B cell (primary cell): ENCODE results near the gene FAM200B. TPM values are rescaled to one million over a fixed set of nuclear protein-coding genes. Genes with fewer than 3 reads are reported as not detected.

Experiments
- ATAC-seq: fragments of 200-7000 bp; cut with Tn5 transposase; one replicate; pipeline ENCODE4 v1.10.0; 2021; ENCODE audit warnings: low read depth, mild to moderate bottlenecking, moderate number of reproducible peaks, moderate library complexity
- CTCF ChIA-PET: fragments of 350-600 bp; sonication (Branson Sonifier 250); formaldehyde crosslinking; loops from one replicate; lab custom pipeline; 2021; ENCODE audit warnings: antibody characterized with exemption, inconsistent platforms; lab: Charles Lee
- POLR2A ChIA-PET: fragments of 350-600 bp; sonication (Branson Sonifier 250); formaldehyde crosslinking; loops from one replicate; lab custom pipeline; 2021; ENCODE audit warnings: antibody characterized with exemption; lab: Charles Lee
- DNase-seq: peaks from one replicate; pipeline ENCODE4 v3.0.0; 2013
- H2AFZ ChIP-seq: 2 replicates; pipeline ENCODE4 v1.6.1; 2012; ENCODE audit warnings: mild to moderate bottlenecking, low read depth, low read length; ENCODE audit not compliant: insufficient read depth, poor library complexity, severe bottlenecking
- H3K27ac ChIP-seq, 2 donors: 1 replicate in 1 of 2; 2 replicates in 1 of 2; pipeline ENCODE4 v1.5.1; 2012 to 2013; ENCODE audit warnings: low read length in 2 of 2, mild to moderate bottlenecking in 2 of 2, moderate library complexity in 1 of 2
- H3K27me3 ChIP-seq, 4 experiments: fragments of 200-600 bp in 1 of 4; sonication (generic) in 1 of 4; replicated peaks in 1 of 4; 1 replicate in 2 of 4; 2 replicates in 2 of 4; pipeline versions ENCODE4 v1.6.1 to v1.7.0; 2013 to 2016; ENCODE audit warnings: low read length in 3 of 4, mild to moderate bottlenecking in 2 of 4, mixed read lengths in 1 of 4, moderate library complexity in 1 of 4; ENCODE audit not compliant: insufficient read depth in 4 of 4, control insufficient read depth in 3 of 4; ENCODE audit errors: control extremely low read depth in 1 of 4
- H3K36me3 ChIP-seq, 2 experiments: replicated peaks in 1 of 2; 1 replicate in 1 of 2; 2 replicates in 1 of 2; pipeline versions ENCODE4 v1.6.1 to v1.7.1; 2013; ENCODE audit warnings: low read length in 1 of 2; ENCODE audit not compliant: insufficient read depth in 2 of 2, control insufficient read depth in 1 of 2; ENCODE audit errors: control extremely low read depth in 1 of 2, extremely low read depth in 1 of 2
- H3K4me1 ChIP-seq, 2 donors: fragments of 200-600 bp in 1 of 2; sonication (generic) in 1 of 2; 1 replicate in 1 of 2; 2 replicates in 1 of 2; pipeline versions ENCODE4 v1.5.1 to v1.6.1; 2013 to 2017; ENCODE audit warnings: low read length in 2 of 2; ENCODE audit not compliant: control insufficient read depth in 2 of 2, insufficient read depth in 2 of 2
- H3K4me2 ChIP-seq: replicated peaks from 2 replicates; pipeline ENCODE3; 2012; ENCODE audit warnings: mild to moderate bottlenecking, low read depth, low read length; ENCODE audit not compliant: poor library complexity, severe bottlenecking
- H3K4me3 ChIP-seq, 5 experiments: fragments of 200-600 bp in 1 of 5; sonication (generic) in 1 of 5; 1 replicate in 3 of 5; 2 replicates in 2 of 5; pipeline versions ENCODE4 v1.5.1 to v1.7.0; 2011 to 2016; ENCODE audit warnings: low read length in 4 of 5, mild to moderate bottlenecking in 4 of 5, low read depth in 2 of 5, control low read depth in 1 of 5, moderate library complexity in 1 of 5; ENCODE audit not compliant: insufficient read depth in 1 of 5; ENCODE audit errors: control extremely low read depth in 1 of 5, extremely low read depth in 1 of 5
- H3K79me2 ChIP-seq: fragments of 200-600 bp; sonication (generic); one replicate; pipeline ENCODE4 v1.6.0; 2016; ENCODE audit warnings: low read length; ENCODE audit not compliant: control insufficient read depth, insufficient read depth
- H3K9ac ChIP-seq: fragments of 200-600 bp; sonication (generic); 2 replicates; pipeline ENCODE4 v1.6.1; 2017; ENCODE audit warnings: mild to moderate bottlenecking, low read length, moderate library complexity
- H3K9me3 ChIP-seq, 3 donors: one replicate each; pipeline versions ENCODE4 v1.6.1 to v1.7.1; 2013; ENCODE audit warnings: low read length in 2 of 3; ENCODE audit not compliant: control insufficient read depth in 2 of 3, insufficient read depth in 1 of 3; ENCODE audit errors: control extremely low read depth in 1 of 3
- H4K20me1 ChIP-seq: 2 replicates; pipeline ENCODE4 v1.6.0; 2012; ENCODE audit warnings: mild to moderate bottlenecking, low read length; ENCODE audit not compliant: insufficient read depth, control insufficient read depth, poor library complexity, severe bottlenecking
- H3K27ac Mint-ChIP-seq: one replicate; pipeline ENCODE4 v1.8.0; 2021; ENCODE audit warnings: mixed read lengths
- H3K27me3 Mint-ChIP-seq: one replicate; pipeline ENCODE4 v1.8.0; 2021; ENCODE audit warnings: mixed read lengths
- H3K4me1 Mint-ChIP-seq: one replicate; pipeline ENCODE4 v1.8.0; 2021; ENCODE audit warnings: mixed read lengths
- H3K4me3 Mint-ChIP-seq: one replicate; pipeline ENCODE4 v1.8.0; 2021; ENCODE audit warnings: mixed read lengths
- H3K9me3 Mint-ChIP-seq: one replicate; pipeline ENCODE4 v1.8.0; 2022; ENCODE audit warnings: mixed read lengths; ENCODE audit not compliant: insufficient read depth
- EZH2 ChIP-seq: IDR thresholded peaks from 2 replicates; pipeline ENCODE4 v1.6.1; 2012; ENCODE audit warnings: borderline replicate concordance, low read depth, mild to moderate bottlenecking, moderate library complexity, low read length; ENCODE audit not compliant: insufficient read depth, poor library complexity, severe bottlenecking
- WGBS: methylation state at CpG from one replicate; pipeline ENCODE4 v1.1.5; 2013; ENCODE audit warnings: missing lambda C conversion rate; ENCODE audit not compliant: insufficient coverage; 5-methylcytosine and 5-hydroxymethylcytosine counted together
- intact Hi-C: fragments of 100-400 bp; cut with micrococcal nuclease; formaldehyde crosslinking; loops from one replicate; pipeline ENCODE4 v1.10.0; 2022
- polyA plus RNA-seq: library from polyadenylated mRNA; depleted of rRNA; stranded (reverse); fragments of >200 nt; gene quantifications from 2 replicates; pipeline ENCODE4 v1.2.3, GENCODE V29; 2012
- total RNA-seq, 2 donors: library from RNA; stranded (reverse); fragments of 120-200 nt in 1 of 2; gene quantifications; 1 replicate in 1 of 2; 2 replicates in 1 of 2; pipeline versions ENCODE4 v1.2.3 to v1.2.4, GENCODE V29; 2013 to 2022
- TF ChIP-seq, protein P1 (sequence below): fragments of 200-600 bp; IDR thresholded peaks from one replicate; pipeline ENCODE4 v1.8.0; 2022; ENCODE audit warnings: antibody characterized with exemption, mild to moderate bottlenecking

FAM200B gene
- total and polyA plus RNA-seq, 2 donors (not counting 1 experiment from before 2014, with no cell fraction given), result 10.3 to 12.1 TPM

DNA sequence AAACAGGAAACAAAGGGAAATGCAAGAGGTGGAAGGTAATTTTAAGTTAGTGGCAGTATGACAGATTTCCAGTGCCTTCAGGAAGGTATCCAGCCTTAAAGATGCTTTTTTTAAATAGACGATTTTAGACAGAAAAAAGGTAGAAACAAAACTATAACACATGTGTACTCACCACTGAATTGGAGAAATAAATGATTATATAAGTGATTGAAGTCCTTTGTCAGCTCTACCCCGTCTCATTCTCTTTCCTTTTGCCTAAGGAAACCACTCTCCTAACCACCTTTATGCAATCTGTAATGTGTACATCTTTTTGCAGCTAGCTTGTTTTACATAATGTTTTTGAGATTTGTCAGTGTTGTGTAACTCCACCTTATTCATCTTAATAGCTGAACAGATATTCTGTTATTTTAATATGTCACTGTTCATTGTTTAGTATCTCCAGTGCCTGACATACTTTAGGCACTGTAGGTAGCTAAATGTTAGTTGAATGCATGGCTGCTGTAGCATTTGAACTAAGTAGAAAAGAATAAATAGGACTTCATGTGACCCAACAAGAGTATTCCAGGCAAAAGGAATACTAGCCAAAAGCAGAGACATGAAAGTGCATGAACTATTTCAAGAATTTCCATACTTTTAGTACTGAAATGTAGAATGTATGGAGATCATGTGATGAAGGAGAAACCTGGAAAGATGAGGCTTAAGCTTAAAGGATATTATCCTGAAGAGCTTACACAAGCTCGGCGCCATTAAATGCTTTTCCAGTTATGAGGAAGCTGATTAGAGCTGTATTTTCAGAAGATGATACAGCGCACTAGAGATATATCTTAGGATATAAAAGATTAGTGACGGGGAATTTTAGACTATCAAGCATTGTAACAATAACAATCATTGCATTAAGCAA lies 865 bp downstream of the FAM200B start:
- Histone ChIP-seq H3K4me2 (peak overlapping the region; percentile 82), H2AFZ (peak overlapping the region; percentile 97), H4K20me1 (no peaks in the 10 kb centered on the region), H3K27me3 (no peaks in the 10 kb centered on the region), H3K9ac (peak overlapping the region; percentile 98), H3K9me3 (no peaks in the 10 kb centered on the region), H3K36me3 (peaks cover 2 to 17% of the 10 kb centered on the region in 2 experiments), H3K4me1 (peaks cover 8 to 16% of the 10 kb centered on the region in 2 donors), H3K27ac (peak overlapping the region; percentile 68 to 80), H3K79me2 (peaks cover 22% of the 10 kb centered on the region), H3K4me3 (peak overlapping the region; percentile 83 to 99 (median 89))
- H3K27ac Mint-ChIP-seq, result peak overlapping the region; percentile 89
- H3K4me1 Mint-ChIP-seq, result peaks cover 22% of the 10 kb centered on the region
- no peaks in the 10 kb centered on the region for H3K27me3 Mint-ChIP-seq
- no peak for DNase-seq
- CTCF ChIA-PET, result interaction anchor here (0.9 to 2.1 kb wide), 3 partner anchors 27 to 201 kb away, joined by 3 to 9 read pairs (median 3); partner anchors contain the start of gene FBXL5
- POLR2A ChIA-PET, result interaction anchor here (2.3 kb wide), 1 partner anchor 27 kb away, joined by 8 read pairs; the partner anchor contains the start of gene FBXL5
- intact Hi-C loops, result loop anchor here (5.0 kb wide), 1 partner anchor 545 kb away; the partner anchor contains the start of gene TAPT1
- H3K4me3 Mint-ChIP-seq, result peak overlapping the region; percentile 95
- ATAC-seq, result no peak
- WGBS, result 87% methylated on average over 2 of the region's 6 CpGs
- TF ChIP-seq, protein P1, sequence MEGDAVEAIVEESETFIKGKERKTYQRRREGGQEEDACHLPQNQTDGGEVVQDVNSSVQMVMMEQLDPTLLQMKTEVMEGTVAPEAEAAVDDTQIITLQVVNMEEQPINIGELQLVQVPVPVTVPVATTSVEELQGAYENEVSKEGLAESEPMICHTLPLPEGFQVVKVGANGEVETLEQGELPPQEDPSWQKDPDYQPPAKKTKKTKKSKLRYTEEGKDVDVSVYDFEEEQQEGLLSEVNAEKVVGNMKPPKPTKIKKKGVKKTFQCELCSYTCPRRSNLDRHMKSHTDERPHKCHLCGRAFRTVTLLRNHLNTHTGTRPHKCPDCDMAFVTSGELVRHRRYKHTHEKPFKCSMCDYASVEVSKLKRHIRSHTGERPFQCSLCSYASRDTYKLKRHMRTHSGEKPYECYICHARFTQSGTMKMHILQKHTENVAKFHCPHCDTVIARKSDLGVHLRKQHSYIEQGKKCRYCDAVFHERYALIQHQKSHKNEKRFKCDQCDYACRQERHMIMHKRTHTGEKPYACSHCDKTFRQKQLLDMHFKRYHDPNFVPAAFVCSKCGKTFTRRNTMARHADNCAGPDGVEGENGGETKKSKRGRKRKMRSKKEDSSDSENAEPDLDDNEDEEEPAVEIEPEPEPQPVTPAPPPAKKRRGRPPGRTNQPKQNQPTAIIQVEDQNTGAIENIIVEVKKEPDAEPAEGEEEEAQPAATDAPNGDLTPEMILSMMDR, result no peak
- TF ChIP-seq EZH2, result no peak
- H3K9me3 Mint-ChIP-seq, result no peaks in the 10 kb centered on the region

GRCh38 chr4:15683143-15683495 lies 1.5 kb downstream of the FAM200B start:
- CTCF ChIA-PET, result interaction anchor here (2.1 kb wide), 1 partner anchor 28 kb away, joined by 9 read pairs; the partner anchor contains the start of gene FBXL5
- no peak for ATAC-seq
- Histone ChIP-seq H3K27ac (no peak overlapping the region), H2AFZ (no peak overlapping the region), H3K9me3 (no peaks in the 10 kb centered on the region), H3K4me2 (peak overlapping the region; percentile 82), H4K20me1 (no peaks in the 10 kb centered on the region), H3K79me2 (peaks cover 20% of the 10 kb centered on the region), H3K27me3 (no peaks in the 10 kb centered on the region), H3K36me3 (peaks cover 2 to 21% of the 10 kb centered on the region in 2 experiments), H3K9ac (no peak overlapping the region), H3K4me3 (peak overlapping the region in 1 of 5 experiments; percentile 89), H3K4me1 (peaks cover 8 to 16% of the 10 kb centered on the region in 2 donors)
- Mint-ChIP-seq H3K27ac (no peak overlapping the region), H3K9me3 (no peaks in the 10 kb centered on the region), H3K4me3 (peak overlapping the region; percentile 30), H3K27me3 (no peaks in the 10 kb centered on the region), H3K4me1 (peaks cover 22% of the 10 kb centered on the region)
- no peak for TF ChIP-seq EZH2
- TF ChIP-seq, protein P1, result no peak
- POLR2A ChIA-PET, result no interaction called here
- no CpG with 5 or more reads among the region's 2 CpGs for WGBS
- no peak for DNase-seq
- intact Hi-C loops, result loop anchor here (5.0 kb wide), 1 partner anchor 544 kb away; the partner anchor contains the start of gene TAPT1
